Measurements from ENCODE around the gene KBTBD12.

GRCh38 chr3:127894481-127894880, 20.6 kb upstream of the KBTBD12 start:
- no peak for TF ChIP-seq EZH2 (IDR thresholded peaks at IDR 0.05; ENCODE audit: borderline replicate concordance)
- no peak for TF ChIP-seq CTCF (IDR thresholded peaks at IDR 0.05; ENCODE audit: poor library complexity)
